Loucy (cell line): ENCODE results near the gene MAD1L1.

Experiments
- H2AFZ ChIP-seq: fragments of 200-600 bp; sonication (generic); 2 replicates; pipeline ENCODE4 v1.6.0; 2016; ENCODE audit warnings: antibody characterized with exemption, mild to moderate bottlenecking, low read length, moderate library complexity
- H3F3A ChIP-seq: fragments of 200-600 bp; 2 replicates; pipeline ENCODE4 v1.6.0; 2016; ENCODE audit warnings: antibody characterized with exemption, low read depth, mild to moderate bottlenecking
- H3K27me3 ChIP-seq: fragments of 200-600 bp; sonication (generic); 2 replicates; pipeline ENCODE4 v1.6.1; 2014; ENCODE audit warnings: low read length, mild to moderate bottlenecking; ENCODE audit not compliant: insufficient read depth, poor library complexity, severe bottlenecking
- H3K36me3 ChIP-seq: fragments of 200-600 bp; sonication (generic); 2 replicates; pipeline ENCODE4 v1.6.1; 2016; ENCODE audit warnings: low read length; ENCODE audit not compliant: insufficient read depth
- H3K4me1 ChIP-seq: fragments of 200-600 bp; sonication (generic); 2 replicates; pipeline ENCODE4 v1.5.1; 2014; ENCODE audit warnings: low read length, mild to moderate bottlenecking; ENCODE audit not compliant: insufficient read depth, poor library complexity, severe bottlenecking
- H3K4me2 ChIP-seq: fragments of 200-600 bp; sonication (generic); 2 replicates; pipeline ENCODE4 v1.6.0; 2014; ENCODE audit warnings: antibody characterized with exemption, low read length, low read depth, mild to moderate bottlenecking; ENCODE audit not compliant: poor library complexity, severe bottlenecking
- H3K4me3 ChIP-seq: fragments of 200-600 bp; sonication (generic); 2 replicates; pipeline ENCODE4 v1.5.1; 2014; ENCODE audit warnings: low read length, mild to moderate bottlenecking, mixed read lengths; ENCODE audit not compliant: poor library complexity, severe bottlenecking
- H3K79me2 ChIP-seq: fragments of 200-600 bp; sonication (generic); 2 replicates; pipeline ENCODE4 v1.6.1; 2014; ENCODE audit warnings: low read length; ENCODE audit not compliant: insufficient read depth
- H3K9ac ChIP-seq: fragments of 200-600 bp; sonication (generic); 2 replicates; pipeline ENCODE4 v1.6.0; 2014; ENCODE audit warnings: mild to moderate bottlenecking, low read depth, low read length, moderate library complexity; ENCODE audit not compliant: poor library complexity, severe bottlenecking
- H3K9me2 ChIP-seq: fragments of 200-600 bp; sonication (generic); replicated peaks from 2 replicates; pipeline ENCODE4 v1.6.1; 2016; ENCODE audit warnings: low read depth, low read length, mixed read lengths
- H3K9me3 ChIP-seq: fragments of 200-600 bp; sonication (generic); 2 replicates; pipeline ENCODE4 v1.6.1; 2014; ENCODE audit warnings: mild to moderate bottlenecking, antibody characterized with exemption, low read length, low read depth; ENCODE audit not compliant: insufficient read depth
- H4K20me1 ChIP-seq: fragments of 200-600 bp; sonication (generic); 2 replicates; pipeline ENCODE4 v1.6.0; 2014; ENCODE audit warnings: antibody characterized with exemption, low read length, mild to moderate bottlenecking; ENCODE audit not compliant: insufficient read depth, poor library complexity, severe bottlenecking
- EZH2phosphoT487 ChIP-seq: fragments of 200-600 bp; IDR thresholded peaks from 2 replicates; pipeline ENCODE4 v1.6.1; 2018; ENCODE audit warnings: antibody characterized with exemption, mild to moderate bottlenecking, moderate library complexity, borderline replicate concordance
- TF ChIP-seq, protein P1 (sequence below): fragments of 200-600 bp; sonication (generic); conservative IDR thresholded peaks from 2 replicates; pipeline ENCODE4 v1.5.1; 2014; ENCODE audit warnings: mild to moderate bottlenecking, antibody characterized with exemption, low read length

The MAD1L1 gene

DNA sequence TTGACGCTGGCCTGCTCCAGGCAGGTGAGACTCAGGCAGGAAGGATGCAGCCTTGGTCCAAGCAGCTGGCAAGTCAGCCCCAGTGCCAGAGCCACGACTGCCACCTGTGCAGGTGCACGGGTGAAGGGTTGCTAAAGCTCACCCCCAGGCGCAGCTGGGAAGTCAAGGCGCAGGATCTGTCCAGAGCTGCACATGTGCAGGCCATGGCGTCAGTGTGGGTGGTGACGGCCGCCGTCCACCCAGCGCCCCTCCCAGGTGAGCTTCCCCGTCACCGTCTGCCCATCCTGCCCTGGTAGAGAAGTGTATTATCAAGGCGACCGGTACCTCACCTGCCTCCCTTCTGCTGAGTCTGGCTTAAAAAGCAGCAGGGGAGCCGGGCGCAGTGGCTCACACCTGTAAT, 110.1 kb downstream of the MAD1L1 start:
- Histone ChIP-seq H3F3A (no peaks in the 10 kb centered on the region), H3K9me2 (no peaks in the 10 kb centered on the region), H4K20me1 (no peaks in the 10 kb centered on the region), H3K4me3 (no peak overlapping the region), H3K79me2 (no peaks in the 10 kb centered on the region), H3K36me3 (peaks cover 29% of the 10 kb centered on the region; the same call in 1 of the 2 replicates), H3K9ac (no peak overlapping the region), H2AFZ (no peak overlapping the region), H3K27me3 (no peaks in the 10 kb centered on the region), H3K4me1 (no peaks in the 10 kb centered on the region), H3K9me3 (no peaks in the 10 kb centered on the region), H3K4me2 (no peak overlapping the region)
- no peak for TF ChIP-seq EZH2phosphoT487

DNA sequence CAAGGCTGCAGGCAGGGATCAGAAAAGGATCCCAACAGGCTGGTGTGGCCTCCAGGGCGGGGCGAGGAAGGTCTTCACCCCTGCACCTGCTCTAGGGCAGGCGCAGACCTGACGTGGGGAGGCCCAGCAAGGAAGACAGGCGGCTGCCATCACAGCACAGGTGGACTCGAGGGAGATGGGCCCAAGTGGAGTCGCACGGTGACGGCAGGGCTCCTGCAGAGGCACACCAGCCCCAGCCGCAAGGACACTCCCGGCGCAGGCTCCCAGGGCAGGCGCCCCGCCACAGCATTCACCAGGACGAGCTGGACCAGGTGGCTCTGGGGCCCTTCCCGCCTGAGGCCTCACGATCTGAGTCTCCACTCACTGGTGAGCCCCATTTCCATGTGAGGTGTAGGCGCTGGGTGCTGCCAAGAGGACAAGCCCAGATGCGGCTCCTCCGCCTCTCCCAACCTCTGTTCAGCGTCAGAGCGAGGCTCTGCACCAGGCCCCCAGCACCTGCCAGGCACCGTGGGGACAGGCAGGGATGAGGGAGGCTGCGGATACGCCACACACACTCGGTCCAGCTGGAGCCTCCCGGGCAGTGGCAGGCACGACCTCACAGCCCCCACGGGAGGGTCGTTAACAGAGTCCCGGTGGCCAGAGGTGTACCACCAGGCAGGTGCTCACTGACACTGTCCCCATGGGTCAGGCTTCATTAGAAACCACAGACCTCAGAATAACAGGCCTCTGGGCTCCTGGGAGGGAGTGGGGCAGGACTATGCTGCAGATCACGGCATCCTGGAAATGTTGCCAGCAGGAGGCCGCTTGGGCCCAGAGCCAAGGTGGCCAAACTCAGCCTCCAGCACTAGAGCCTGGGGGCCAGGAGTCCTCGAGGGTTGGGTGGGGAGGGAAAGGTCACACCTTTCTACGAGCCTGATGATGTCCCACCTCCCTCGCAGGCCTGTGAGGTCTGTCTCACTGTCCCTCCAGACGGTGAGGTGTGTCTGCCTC, 111.6 kb downstream of the MAD1L1 start:
- H3K4me3 ChIP-seq, result no peak overlapping the region
- no peaks in the 10 kb centered on the region for H3K9me2 ChIP-seq
- no peak overlapping the region for H3K4me2 ChIP-seq
- no peaks in the 10 kb centered on the region for H3F3A ChIP-seq
- H4K20me1 ChIP-seq, result no peaks in the 10 kb centered on the region
- no peaks in the 10 kb centered on the region for H3K79me2 ChIP-seq
- peaks cover 29% of the 10 kb centered on the region; the same call in 1 of the 2 replicates for H3K36me3 ChIP-seq
- no peak overlapping the region for H3K9ac ChIP-seq
- H3K4me1 ChIP-seq, result no peaks in the 10 kb centered on the region
- no peak overlapping the region for H2AFZ ChIP-seq
- no peak for TF ChIP-seq EZH2phosphoT487
- TF ChIP-seq, protein P1, sequence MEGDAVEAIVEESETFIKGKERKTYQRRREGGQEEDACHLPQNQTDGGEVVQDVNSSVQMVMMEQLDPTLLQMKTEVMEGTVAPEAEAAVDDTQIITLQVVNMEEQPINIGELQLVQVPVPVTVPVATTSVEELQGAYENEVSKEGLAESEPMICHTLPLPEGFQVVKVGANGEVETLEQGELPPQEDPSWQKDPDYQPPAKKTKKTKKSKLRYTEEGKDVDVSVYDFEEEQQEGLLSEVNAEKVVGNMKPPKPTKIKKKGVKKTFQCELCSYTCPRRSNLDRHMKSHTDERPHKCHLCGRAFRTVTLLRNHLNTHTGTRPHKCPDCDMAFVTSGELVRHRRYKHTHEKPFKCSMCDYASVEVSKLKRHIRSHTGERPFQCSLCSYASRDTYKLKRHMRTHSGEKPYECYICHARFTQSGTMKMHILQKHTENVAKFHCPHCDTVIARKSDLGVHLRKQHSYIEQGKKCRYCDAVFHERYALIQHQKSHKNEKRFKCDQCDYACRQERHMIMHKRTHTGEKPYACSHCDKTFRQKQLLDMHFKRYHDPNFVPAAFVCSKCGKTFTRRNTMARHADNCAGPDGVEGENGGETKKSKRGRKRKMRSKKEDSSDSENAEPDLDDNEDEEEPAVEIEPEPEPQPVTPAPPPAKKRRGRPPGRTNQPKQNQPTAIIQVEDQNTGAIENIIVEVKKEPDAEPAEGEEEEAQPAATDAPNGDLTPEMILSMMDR, result no peak
- H3K9me3 ChIP-seq, result no peaks in the 10 kb centered on the region
- H3K27me3 ChIP-seq, result no peaks in the 10 kb centered on the region

DNA sequence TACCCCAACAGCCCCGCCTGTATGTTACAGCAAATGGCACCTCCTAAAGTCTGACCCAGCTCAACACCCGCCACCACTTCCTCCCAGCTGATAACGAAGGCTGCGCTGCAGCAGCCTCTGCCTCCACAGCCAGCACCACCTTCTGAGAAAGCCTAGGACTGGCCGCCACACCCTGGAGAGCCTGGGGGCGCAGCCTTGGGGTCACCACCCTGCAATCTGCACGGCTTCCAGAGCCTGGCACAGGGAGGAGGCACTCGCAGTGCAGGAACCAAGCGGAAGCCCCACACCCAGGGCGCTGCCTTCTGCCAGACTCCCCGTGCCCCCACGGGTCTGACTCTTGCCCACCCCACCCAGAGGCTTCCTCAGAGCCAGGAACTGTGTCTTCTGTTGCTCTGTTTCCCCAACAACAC, 112.5 kb downstream of the MAD1L1 start:
- Histone ChIP-seq H3K4me2 (no peak overlapping the region), H3K9me3 (no peaks in the 10 kb centered on the region), H3K9me2 (no peaks in the 10 kb centered on the region), H3F3A (no peaks in the 10 kb centered on the region), H3K4me1 (no peaks in the 10 kb centered on the region), H2AFZ (no peak overlapping the region), H4K20me1 (no peaks in the 10 kb centered on the region), H3K9ac (no peak overlapping the region), H3K79me2 (no peaks in the 10 kb centered on the region), H3K36me3 (peaks cover 23% of the 10 kb centered on the region; the same call in 1 of the 2 replicates), H3K4me3 (no peak overlapping the region), H3K27me3 (no peaks in the 10 kb centered on the region)
- TF ChIP-seq, protein P1, result no peak
- TF ChIP-seq EZH2phosphoT487, result no peak
